Fibroblast of lung (primary cell): ENCODE data around the gene SLC5A4.

Experiments
- CTCF ChIP-seq, 2 donors: IDR thresholded peaks in 1 of 2; conservative IDR thresholded peaks in 1 of 2; 1 replicate in 1 of 2; 2 replicates in 1 of 2; pipeline ENCODE4 v1.5.1; 2011 to 2012; ENCODE audit warnings: low read length in 2 of 2, control low read depth in 1 of 2, inconsistent platforms in 1 of 2, low read depth in 1 of 2, mild to moderate bottlenecking in 1 of 2
- EZH2 ChIP-seq: IDR thresholded peaks from 2 replicates; pipeline ENCODE4 v1.5.1; 2012; ENCODE audit warnings: low read length, control low read depth, mild to moderate bottlenecking; ENCODE audit errors: missing control alignments

- TF ChIP-seq CTCF (conservative IDR thresholded peaks at IDR 0.05 in 1 of 2, IDR thresholded peaks at IDR 0.05 in 1 of 2; ENCODE audit: low read depth in 1 of 2, low read length in 2 of 2): no peak
- no peak for TF ChIP-seq EZH2
These were observed 71.5 kb downstream of the SLC5A4 start for GRCh38 chr22:32183625-32184024.
